ENCODE data around the gene ITGA4.

ITGA4 gene

DNA sequence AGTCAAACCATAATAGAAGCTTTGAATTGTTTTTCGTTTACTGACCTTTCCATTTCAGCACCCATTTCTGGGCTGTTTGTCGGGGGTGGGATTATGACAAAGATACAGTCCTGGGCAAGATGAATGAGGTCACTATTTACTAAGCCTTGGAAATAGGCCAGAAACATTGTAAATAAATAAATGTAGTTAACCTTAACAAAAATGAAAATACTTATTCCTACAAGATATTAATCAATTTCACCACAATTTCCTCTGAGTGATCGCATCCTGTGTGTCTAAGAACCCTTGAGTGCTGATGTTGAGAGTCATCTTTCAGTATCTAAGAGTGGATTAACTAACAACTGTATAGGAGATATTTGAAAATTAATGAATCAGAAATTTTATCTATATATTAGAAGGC, 14.0 kb downstream of the ITGA4 start:
- TF ChIP-seq, protein P1, sequence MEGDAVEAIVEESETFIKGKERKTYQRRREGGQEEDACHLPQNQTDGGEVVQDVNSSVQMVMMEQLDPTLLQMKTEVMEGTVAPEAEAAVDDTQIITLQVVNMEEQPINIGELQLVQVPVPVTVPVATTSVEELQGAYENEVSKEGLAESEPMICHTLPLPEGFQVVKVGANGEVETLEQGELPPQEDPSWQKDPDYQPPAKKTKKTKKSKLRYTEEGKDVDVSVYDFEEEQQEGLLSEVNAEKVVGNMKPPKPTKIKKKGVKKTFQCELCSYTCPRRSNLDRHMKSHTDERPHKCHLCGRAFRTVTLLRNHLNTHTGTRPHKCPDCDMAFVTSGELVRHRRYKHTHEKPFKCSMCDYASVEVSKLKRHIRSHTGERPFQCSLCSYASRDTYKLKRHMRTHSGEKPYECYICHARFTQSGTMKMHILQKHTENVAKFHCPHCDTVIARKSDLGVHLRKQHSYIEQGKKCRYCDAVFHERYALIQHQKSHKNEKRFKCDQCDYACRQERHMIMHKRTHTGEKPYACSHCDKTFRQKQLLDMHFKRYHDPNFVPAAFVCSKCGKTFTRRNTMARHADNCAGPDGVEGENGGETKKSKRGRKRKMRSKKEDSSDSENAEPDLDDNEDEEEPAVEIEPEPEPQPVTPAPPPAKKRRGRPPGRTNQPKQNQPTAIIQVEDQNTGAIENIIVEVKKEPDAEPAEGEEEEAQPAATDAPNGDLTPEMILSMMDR (IDR thresholded peaks at IDR 0.05) = no peak
- no peaks in the 10 kb centered on the region for H3K36me3 ChIP-seq (ENCODE audit: control insufficient read depth, insufficient read depth, low read length)
- no peaks in the 10 kb centered on the region for H3K9me3 ChIP-seq (ENCODE audit: control insufficient read depth, low read length)
- H3K9ac ChIP-seq = no peak overlapping the region
- H2AFZ ChIP-seq = no peak overlapping the region
- H3K27ac ChIP-seq = no peak overlapping the region
- no peaks in the 10 kb centered on the region for H3K27me3 ChIP-seq (ENCODE audit: control insufficient read depth, insufficient read depth, low read length)
- H3K4me1 ChIP-seq = no peaks in the 10 kb centered on the region
- H3K4me3 ChIP-seq (ENCODE audit: low read depth, low read length) = no peak overlapping the region
- H3K79me2 ChIP-seq = no peaks in the 10 kb centered on the region
- H3K4me2 ChIP-seq (ENCODE audit: low read length) = no peak overlapping the region

DNA sequence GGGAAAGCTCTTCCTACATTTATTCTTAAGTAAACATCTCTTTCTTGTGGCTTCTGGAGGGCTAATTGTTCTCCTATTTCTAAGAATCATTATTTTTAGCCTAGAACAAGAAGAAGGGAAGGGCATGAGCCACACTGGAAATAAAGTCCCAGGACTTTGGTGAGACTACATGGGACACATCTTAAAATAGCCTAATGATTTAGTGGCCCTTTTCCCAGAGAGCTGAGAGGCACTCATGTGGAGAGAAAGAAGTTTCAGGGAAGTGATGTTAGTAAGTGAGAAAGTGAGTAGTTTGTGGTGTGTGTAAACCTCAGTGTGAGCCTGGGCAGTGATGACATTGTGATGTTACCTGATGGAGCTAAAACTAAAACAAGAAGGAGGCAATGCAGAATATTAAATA, 14.6 kb downstream of the ITGA4 start:
- no peaks in the 10 kb centered on the region for H3K36me3 ChIP-seq (ENCODE audit: control insufficient read depth, insufficient read depth, low read length)
- no peak overlapping the region for H3K27ac ChIP-seq
- H3K9me3 ChIP-seq (ENCODE audit: control insufficient read depth, low read length) = no peaks in the 10 kb centered on the region
- TF ChIP-seq, protein P1 (IDR thresholded peaks at IDR 0.05) = no peak
- no peak overlapping the region for H3K4me3 ChIP-seq (ENCODE audit: low read depth, low read length)
- no peaks in the 10 kb centered on the region for H3K4me1 ChIP-seq
- H2AFZ ChIP-seq = no peak overlapping the region
- no peak overlapping the region for H3K9ac ChIP-seq
- no peaks in the 10 kb centered on the region for H3K79me2 ChIP-seq
- no peak overlapping the region for H3K4me2 ChIP-seq (ENCODE audit: low read length)
- no peaks in the 10 kb centered on the region for H3K27me3 ChIP-seq (ENCODE audit: control insufficient read depth, insufficient read depth, low read length)

DNA sequence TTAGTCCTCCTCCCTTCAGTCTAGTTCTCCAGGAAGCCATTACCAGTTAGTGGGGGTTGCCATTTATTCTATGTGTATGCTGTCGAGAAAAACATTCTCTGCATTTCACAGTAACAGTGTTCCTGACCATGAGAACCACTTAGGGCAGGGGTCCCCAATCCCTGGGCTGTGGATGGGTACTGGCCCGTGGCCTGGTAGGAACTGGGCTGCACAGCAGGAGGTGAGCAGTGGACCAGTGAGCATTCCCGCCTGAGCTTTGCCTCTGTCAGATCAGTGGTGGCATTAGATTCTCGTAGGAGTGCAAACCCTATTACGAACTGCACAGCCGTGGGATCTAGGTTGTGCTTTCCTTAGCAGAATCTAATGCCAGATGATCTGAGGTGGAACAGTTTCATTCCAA, 15.8 kb downstream of the ITGA4 start:
- H2AFZ ChIP-seq = no peak overlapping the region
- H3K9ac ChIP-seq = no peak overlapping the region
- H3K4me1 ChIP-seq = no peaks in the 10 kb centered on the region
- no peaks in the 10 kb centered on the region for H3K79me2 ChIP-seq
- H3K9me3 ChIP-seq (ENCODE audit: control insufficient read depth, low read length) = no peaks in the 10 kb centered on the region
- no peaks in the 10 kb centered on the region for H3K27me3 ChIP-seq (ENCODE audit: control insufficient read depth, insufficient read depth, low read length)
- H3K4me3 ChIP-seq (ENCODE audit: low read depth, low read length) = no peak overlapping the region
- TF ChIP-seq, protein P1 (IDR thresholded peaks at IDR 0.05) = no peak
- no peaks in the 10 kb centered on the region for H3K36me3 ChIP-seq (ENCODE audit: control insufficient read depth, insufficient read depth, low read length)
- no peak overlapping the region for H3K4me2 ChIP-seq (ENCODE audit: low read length)
- no peak overlapping the region for H3K27ac ChIP-seq

DNA sequence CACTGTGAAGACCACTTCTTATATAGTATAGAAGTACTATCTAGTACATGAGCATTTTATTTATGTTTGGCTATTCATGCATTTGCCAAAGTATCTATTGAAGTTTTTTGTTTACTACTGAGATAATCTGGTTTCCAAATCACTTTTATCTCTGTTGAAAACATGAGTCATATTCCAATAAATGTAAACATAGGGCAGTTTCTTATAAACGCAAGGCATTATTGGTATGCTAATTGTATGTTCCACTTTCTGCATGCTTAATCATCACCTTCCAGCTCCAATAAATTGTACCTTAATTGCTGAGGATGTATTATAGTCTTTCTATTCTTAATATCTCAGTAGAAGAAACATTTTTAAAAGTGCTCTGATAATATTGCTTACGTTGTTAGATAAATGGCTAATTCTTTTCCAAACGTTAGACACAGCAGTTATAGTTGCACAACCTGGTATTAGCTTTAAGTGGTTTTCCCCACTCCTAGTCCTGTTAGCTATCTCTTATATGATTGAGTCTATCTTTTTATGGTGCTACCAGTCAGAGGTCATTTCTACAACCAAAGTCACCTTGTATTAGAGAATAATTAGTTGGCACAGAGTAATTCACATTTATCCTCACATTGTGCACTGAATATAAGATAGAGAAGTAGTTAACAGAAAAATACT, 17.2 kb downstream of the ITGA4 start:
- Histone ChIP-seq H3K9me3 (ENCODE audit: control insufficient read depth, low read length) (no peaks in the 10 kb centered on the region), H3K9ac (no peak overlapping the region), H3K27me3 (ENCODE audit: control insufficient read depth, insufficient read depth, low read length) (no peaks in the 10 kb centered on the region), H3K4me2 (ENCODE audit: low read length) (no peak overlapping the region), H3K4me3 (ENCODE audit: low read depth, low read length) (no peak overlapping the region), H3K27ac (no peak overlapping the region), H3K36me3 (ENCODE audit: control insufficient read depth, insufficient read depth, low read length) (no peaks in the 10 kb centered on the region), H3K79me2 (no peaks in the 10 kb centered on the region), H2AFZ (no peak overlapping the region), H3K4me1 (no peaks in the 10 kb centered on the region)
- TF ChIP-seq, protein P1 (IDR thresholded peaks at IDR 0.05) = no peak

DNA sequence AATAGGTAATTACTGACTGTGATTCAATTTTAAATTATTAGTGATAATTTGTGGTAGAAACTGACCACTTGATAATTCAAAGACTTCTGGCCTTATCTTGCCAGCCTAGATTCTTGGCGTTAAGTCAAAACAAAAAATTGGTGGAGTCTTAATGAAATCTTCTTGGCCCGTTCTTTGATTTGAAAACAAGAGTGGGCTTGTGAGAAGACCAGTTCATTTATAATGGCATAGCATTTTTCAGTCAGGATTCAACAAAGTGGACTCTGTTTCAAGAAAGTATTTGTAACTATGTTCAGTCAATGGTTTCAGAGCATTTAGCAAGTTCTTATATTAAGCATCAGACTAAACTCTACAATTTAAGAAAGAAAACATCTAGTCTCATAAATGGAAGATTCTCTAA, 26.0 kb downstream of the ITGA4 start:
- Histone ChIP-seq H3K9me3 (ENCODE audit: control insufficient read depth, low read length) (no peaks in the 10 kb centered on the region), H3K36me3 (ENCODE audit: control insufficient read depth, insufficient read depth, low read length) (no peaks in the 10 kb centered on the region), H2AFZ (no peak overlapping the region), H3K27me3 (ENCODE audit: control insufficient read depth, insufficient read depth, low read length) (no peaks in the 10 kb centered on the region), H3K4me2 (ENCODE audit: low read length) (no peak overlapping the region), H3K27ac (no peak overlapping the region), H3K4me1 (no peaks in the 10 kb centered on the region), H3K9ac (no peak overlapping the region), H3K4me3 (ENCODE audit: low read depth, low read length) (no peak overlapping the region), H3K79me2 (no peaks in the 10 kb centered on the region)
- TF ChIP-seq, protein P1 (IDR thresholded peaks at IDR 0.05) = no peak

Data from parathyroid adenoma (tissue), 2 donors.